ENCODE data around the gene ZNF764. TPM values are rescaled to one million over a fixed set of nuclear protein-coding genes. Genes with fewer than 3 reads are reported as not detected.

ZNF764 gene
- total and polyA plus RNA-seq, 9 of the 15 experiments (the other 6 are each of a cell fraction or from before 2014, with no cell fraction given), result 0.69 to 10.1 (median 4.1) TPM

GRCh38 chr16:30557957-30558788 lies at the start of gene ZNF764 (continued):
- TF ChIP-seq PATZ1 (CRISPR knock-in tag; IDR thresholded peaks at IDR 0.05; ENCODE audit: borderline replicate concordance) (no peak), RBBP5 (IDR thresholded peaks at IDR 0.05; ENCODE audit: borderline replicate concordance, insufficient read depth, low read length, poor library complexity, severe bottlenecking) (peak; percentile 74), ZNF589 (CRISPR knock-in tag; IDR thresholded peaks at IDR 0.05; ENCODE audit: low read depth) (peak; percentile 81), LEF1 (IDR thresholded peaks at IDR 0.05) (no peak), MTA3 (IDR thresholded peaks at IDR 0.05; ENCODE audit: borderline replicate concordance) (no peak; the same call in 1 of the 2 replicates), CHCHD3 (CRISPR knock-in tag; IDR thresholded peaks at IDR 0.05) (no peak), HNRNPH1 (optimal IDR thresholded peaks at IDR 0.05; ENCODE audit: low read depth, low read length) (no peak), SRSF9 (IDR thresholded peaks at IDR 0.05; ENCODE audit: borderline replicate concordance, low read depth, low read length) (no peak), RBM17 (IDR thresholded peaks at IDR 0.05; ENCODE audit: borderline replicate concordance, low read depth, low read length) (no peak), GTF2E2 (tag; IDR thresholded peaks at IDR 0.05) (0 out of 2 replicates have a peak, but pooled peaks have one; percentile 54), KLF10 (CRISPR knock-in tag; IDR thresholded peaks at IDR 0.05) (no peak), NCOA2 (IDR thresholded peaks at IDR 0.05; ENCODE audit: partially characterized antibody in 2 of 2) (no peak), CCNT2 (IDR thresholded peaks at IDR 0.05; ENCODE audit: borderline replicate concordance, extremely low read depth, insufficient read length, low read depth, low read length) (peak; percentile 73), ZFPM2 (CRISPR knock-in tag; IDR thresholded peaks at IDR 0.05) (no peak), ZFP30 (CRISPR knock-in tag; IDR thresholded peaks at IDR 0.05; ENCODE audit: borderline replicate concordance) (no peak), ZEB2 (IDR thresholded peaks at IDR 0.05) (no peak), CGGBP1 (CRISPR knock-in tag; IDR thresholded peaks at IDR 0.05) (no peak), ZBTB5 (IDR thresholded peaks at IDR 0.05) (no peak), SAFB (IDR thresholded peaks at IDR 0.05; ENCODE audit: borderline replicate concordance, low read depth, low read length) (0 out of 2 replicates have a peak, but pooled peaks have one; percentile 22), TFE3 (CRISPR knock-in tag; IDR thresholded peaks at IDR 0.05) (no peak), ARNT (IDR thresholded peaks at IDR 0.05) (no peak), YBX1 (IDR thresholded peaks at IDR 0.05) (no peak)

All from K562 (cell line).